Endothelial cell of umbilical vein (primary cell): Measurements from ENCODE around the gene HAPLN1.
"Not testable (repeated sequence)": the region's sequence is repeated elsewhere in the genome, so short reads cannot be mapped to it uniquely, and the experiment has no call there.

ENCODE experiments used
- CTCF ChIP-seq, 2 donors: IDR thresholded peaks; 1 replicate in 1 of 2; 2 replicates in 1 of 2; pipeline ENCODE4 v1.5.1; 2011; ENCODE audit warnings: low read length in 2 of 2, mild to moderate bottlenecking in 2 of 2, moderate library complexity in 2 of 2, control low read depth in 1 of 2, inconsistent platforms in 1 of 2, low read depth in 1 of 2; ENCODE audit not compliant: insufficient read depth in 1 of 2; ENCODE audit errors: extremely low read depth in 1 of 2
- EZH2 ChIP-seq: IDR thresholded peaks from 2 replicates; pipeline ENCODE4 v1.6.1; 2012; ENCODE audit warnings: borderline replicate concordance, low read depth, mild to moderate bottlenecking, moderate library complexity, low read length, inconsistent platforms; ENCODE audit not compliant: severe bottlenecking
- FOS ChIP-seq: IDR thresholded peaks from 2 replicates; pipeline ENCODE4 v1.6.1; 2011; ENCODE audit warnings: mild to moderate bottlenecking, low read length, moderate library complexity, borderline replicate concordance; ENCODE audit not compliant: insufficient read depth
- GATA2 ChIP-seq: IDR thresholded peaks from 2 replicates; pipeline ENCODE4 v1.7.0; 2011; ENCODE audit warnings: low read depth, mild to moderate bottlenecking, moderate library complexity, mixed read lengths, low read length; ENCODE audit not compliant: insufficient read length, insufficient read depth
- MAX ChIP-seq: IDR thresholded peaks from 2 replicates; pipeline ENCODE4 v1.6.1; 2011; ENCODE audit not compliant: insufficient read depth, insufficient read length
- MYC ChIP-seq: IDR thresholded peaks from one replicate; pipeline ENCODE4 v1.6.1; 2011; ENCODE audit warnings: mild to moderate bottlenecking, low read depth, low read length
- POLR2A ChIP-seq: IDR thresholded peaks from 2 replicates; pipeline ENCODE4 v1.6.1; 2012; ENCODE audit warnings: low read depth, mild to moderate bottlenecking, control low read depth, low read length
- POLR2AphosphoS5 ChIP-seq: IDR thresholded peaks from 2 replicates; pipeline ENCODE4 v1.6.1; 2012; ENCODE audit warnings: low read depth, mild to moderate bottlenecking, control low read depth, low read length, moderate library complexity; ENCODE audit not compliant: insufficient read depth

GRCh38 chr5:83736169-83736568 lies 15.5 kb upstream of the HAPLN1 start:
- not testable (repeated sequence) for TF ChIP-seq EZH2; CTCF (IDR thresholded peaks at IDR 0.05; ENCODE audit: extremely low read depth in 1 of 2, insufficient read depth in 1 of 2, low read depth in 1 of 2, low read length in 2 of 2); GATA2; POLR2A; FOS; POLR2AphosphoS5; MAX; MYC
